ENCODE results near the gene INTS11. TPM values are rescaled to one million over a fixed set of nuclear protein-coding genes. Genes with fewer than 3 reads are reported as not detected.

The INTS11 gene
- polyA plus RNA-seq, 1 experiment: 95.8 TPM

DNA sequence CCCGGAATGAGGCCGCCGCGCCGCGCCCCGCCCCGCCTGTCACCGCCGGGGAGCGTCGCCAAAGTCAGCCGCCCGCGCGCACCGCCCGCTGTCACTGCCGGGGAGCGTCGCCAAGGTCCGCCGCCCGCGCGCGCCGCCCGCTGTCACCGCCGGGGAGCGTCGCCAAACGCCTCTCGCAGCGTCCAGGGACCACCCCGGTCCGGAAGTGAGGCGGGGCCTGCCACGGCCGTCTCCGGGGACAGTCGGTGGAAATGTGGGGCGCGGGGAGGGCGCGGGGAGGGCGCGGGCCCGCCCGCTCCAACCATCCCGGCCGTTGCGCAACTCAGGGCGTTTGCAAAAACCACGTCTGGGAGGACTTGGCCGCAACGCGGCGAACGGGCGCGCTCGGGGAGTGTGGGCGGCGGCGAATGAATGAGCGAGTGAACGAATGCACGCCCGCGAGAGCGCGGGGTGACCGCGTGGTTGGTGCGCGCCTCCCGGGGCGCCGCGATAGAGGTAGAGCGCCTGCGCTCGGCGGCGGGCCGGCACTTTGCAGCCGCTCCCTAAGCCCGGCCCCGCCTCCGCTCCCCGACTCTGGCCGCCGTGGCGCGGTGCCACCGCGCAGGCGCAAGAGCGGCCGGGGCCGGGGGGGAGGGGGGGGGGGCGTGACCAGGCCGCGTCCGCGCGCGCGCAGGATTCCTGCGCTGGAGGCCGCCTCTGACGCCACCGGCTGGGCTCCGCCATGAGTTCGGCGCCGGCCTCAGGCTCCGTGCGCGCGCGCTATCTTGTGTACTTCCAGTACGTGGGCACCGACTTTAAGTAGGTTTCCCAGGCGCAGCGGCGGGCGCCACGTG is 16.3 kb downstream of the INTS11 start, which contains the start of the genes ACAP3 and PUSL1:
ACAP3 (minus strand) TSS at position 8 of the 833 bp plus-strand sequence. CDS start 115 bp downstream, outside the sequence.
PUSL1 (plus strand) TSS at position 675 of the 833 bp plus-strand sequence; CDS start at position 722, 47 bp downstream.
- H3K36me3 ChIP-seq (ENCODE audit: control insufficient read depth, insufficient read depth, low read length): peaks cover 23% of the 10 kb centered on the region
- POLR2A ChIA-PET: no interaction called here
- CTCF ChIA-PET: no interaction called here
- no peaks in the 10 kb centered on the region for H3K27me3 ChIP-seq (ENCODE audit: control insufficient read depth, insufficient read depth, low read length)
- TF ChIP-seq, protein P1, sequence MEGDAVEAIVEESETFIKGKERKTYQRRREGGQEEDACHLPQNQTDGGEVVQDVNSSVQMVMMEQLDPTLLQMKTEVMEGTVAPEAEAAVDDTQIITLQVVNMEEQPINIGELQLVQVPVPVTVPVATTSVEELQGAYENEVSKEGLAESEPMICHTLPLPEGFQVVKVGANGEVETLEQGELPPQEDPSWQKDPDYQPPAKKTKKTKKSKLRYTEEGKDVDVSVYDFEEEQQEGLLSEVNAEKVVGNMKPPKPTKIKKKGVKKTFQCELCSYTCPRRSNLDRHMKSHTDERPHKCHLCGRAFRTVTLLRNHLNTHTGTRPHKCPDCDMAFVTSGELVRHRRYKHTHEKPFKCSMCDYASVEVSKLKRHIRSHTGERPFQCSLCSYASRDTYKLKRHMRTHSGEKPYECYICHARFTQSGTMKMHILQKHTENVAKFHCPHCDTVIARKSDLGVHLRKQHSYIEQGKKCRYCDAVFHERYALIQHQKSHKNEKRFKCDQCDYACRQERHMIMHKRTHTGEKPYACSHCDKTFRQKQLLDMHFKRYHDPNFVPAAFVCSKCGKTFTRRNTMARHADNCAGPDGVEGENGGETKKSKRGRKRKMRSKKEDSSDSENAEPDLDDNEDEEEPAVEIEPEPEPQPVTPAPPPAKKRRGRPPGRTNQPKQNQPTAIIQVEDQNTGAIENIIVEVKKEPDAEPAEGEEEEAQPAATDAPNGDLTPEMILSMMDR (IDR thresholded peaks at IDR 0.05; ENCODE audit: insufficient read depth, low read depth, low read length): no peak
- peak; percentile 53 for DNase-seq (ENCODE audit: low read depth)
- peak within 1 kb of the TSS; percentile 88 for H3K4me3 ChIP-seq (ENCODE audit: low read depth, low read length)

DNA sequence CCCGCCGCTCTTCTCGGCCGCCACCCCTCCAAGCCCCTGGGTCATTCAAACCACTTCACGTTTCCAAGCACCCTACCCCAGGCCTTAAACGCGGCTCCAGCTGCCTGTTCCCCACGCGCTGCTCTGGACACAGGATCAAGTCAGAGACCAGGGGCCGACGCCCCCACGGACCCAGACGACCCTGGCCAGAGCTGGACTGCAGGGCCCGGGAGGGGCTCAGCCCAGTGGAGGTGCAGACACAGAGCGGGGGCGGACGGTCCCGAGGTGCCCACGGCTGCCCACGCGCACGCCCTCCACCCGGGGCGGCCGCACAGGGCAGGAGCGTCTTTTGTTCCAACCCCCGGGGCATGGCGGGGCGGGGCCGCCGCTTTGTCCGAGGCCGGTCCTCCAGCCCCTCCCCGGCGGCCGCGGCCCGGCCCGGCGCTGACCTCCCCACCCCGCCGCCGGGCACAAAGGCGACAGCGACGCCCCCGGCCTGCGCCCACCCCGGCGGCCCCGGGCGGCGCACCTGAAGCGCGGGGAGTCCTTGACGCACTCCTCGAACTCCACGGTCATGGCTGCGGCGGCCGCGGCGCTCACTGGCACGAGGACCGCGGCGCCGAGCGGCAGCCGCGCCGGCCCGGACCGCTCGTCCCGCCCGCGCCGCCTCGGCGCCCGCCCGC is 17.1 kb downstream of the INTS11 start:
- no peak for DNase-seq (ENCODE audit: low read depth)
- CTCF ChIA-PET: interaction anchor here (0.6 kb wide), 1 partner anchor 332 kb away, joined by 3 read pairs; no protein-coding TSS in a partner anchor
- POLR2A ChIA-PET: no interaction called here

DNA sequence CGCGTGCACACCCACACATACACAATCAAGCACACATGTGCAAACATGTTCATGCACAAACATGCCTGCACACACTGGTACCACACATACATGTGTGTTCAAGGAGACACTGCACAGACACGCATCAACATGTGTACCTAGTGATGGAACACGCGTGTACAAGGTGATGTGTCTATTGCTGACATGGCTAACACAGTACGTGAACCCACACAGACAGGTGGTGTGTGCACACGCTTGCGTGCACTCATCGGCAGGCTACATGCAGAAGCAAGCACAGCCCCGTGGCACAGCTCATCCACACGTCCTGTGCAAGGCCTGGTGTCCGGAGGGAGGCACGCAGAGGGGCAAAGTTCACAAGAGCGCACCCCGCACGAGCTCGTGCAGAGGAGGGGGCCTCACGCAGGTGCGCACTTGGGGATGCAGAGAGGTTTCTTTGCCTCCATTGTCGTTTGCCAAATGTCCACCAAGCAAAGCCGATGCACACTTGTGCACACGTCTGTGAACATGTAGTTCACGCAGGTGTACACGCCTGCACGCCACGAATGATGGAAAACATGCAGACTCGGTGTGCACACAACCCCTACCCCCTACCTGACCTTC is 17.7 kb downstream of the INTS11 start:
- POLR2A ChIA-PET: no interaction called here
- TF ChIP-seq, protein P1 (IDR thresholded peaks at IDR 0.05; ENCODE audit: insufficient read depth, low read depth, low read length): no peak
- DNase-seq (ENCODE audit: low read depth): no peak
- Histone ChIP-seq H3K27me3 (ENCODE audit: control insufficient read depth, insufficient read depth, low read length) (no peaks in the 10 kb centered on the region), H3K36me3 (ENCODE audit: control insufficient read depth, insufficient read depth, low read length) (peaks cover 12% of the 10 kb centered on the region), H3K4me3 (ENCODE audit: low read depth, low read length) (peak overlapping the region; percentile 88)
- CTCF ChIA-PET: interaction anchor here (0.6 kb wide), 1 partner anchor 331 kb away, joined by 3 read pairs; no protein-coding TSS in a partner anchor

More for the DNA sequence above, 17.1 kb downstream of the INTS11 start:
- Histone ChIP-seq H3K27me3 (ENCODE audit: control insufficient read depth, insufficient read depth, low read length) (no peaks in the 10 kb centered on the region), H3K4me3 (ENCODE audit: low read depth, low read length) (peak overlapping the region; percentile 88), H3K36me3 (ENCODE audit: control insufficient read depth, insufficient read depth, low read length) (peaks cover 16% of the 10 kb centered on the region)
- TF ChIP-seq, protein P1 (IDR thresholded peaks at IDR 0.05; ENCODE audit: insufficient read depth, low read depth, low read length): no peak

DNA sequence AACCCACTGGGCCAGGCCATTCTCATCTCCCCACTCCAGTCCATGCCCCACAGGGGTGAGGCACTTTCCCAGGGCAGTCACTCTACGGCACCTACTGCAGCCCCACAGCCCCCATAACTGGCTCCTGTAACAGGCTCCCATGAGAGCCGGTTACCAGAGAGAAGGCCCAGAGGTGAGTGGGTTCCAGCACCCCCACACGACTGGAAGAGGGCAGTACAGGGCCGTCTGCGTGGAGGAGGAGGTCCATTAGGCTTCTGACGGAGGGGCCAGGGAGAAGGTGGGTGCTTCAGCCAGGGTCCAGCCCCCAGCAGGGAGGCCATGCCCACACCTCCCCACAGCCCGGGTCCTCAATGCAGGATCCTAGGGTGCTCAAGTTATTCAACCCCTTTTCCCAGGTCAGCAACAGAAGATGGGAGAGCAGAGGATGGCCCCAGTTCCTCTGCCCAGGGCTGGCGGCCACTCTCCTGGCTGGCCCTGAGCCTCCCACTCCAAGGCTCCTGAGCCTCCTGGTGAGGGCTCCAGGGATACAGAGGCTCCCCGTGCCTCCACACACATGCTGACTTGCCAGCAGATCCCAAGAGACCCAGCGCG is 18.3 kb downstream of the INTS11 start:
- DNase-seq (ENCODE audit: low read depth): no peak
- POLR2A ChIA-PET: no interaction called here
- Histone ChIP-seq H3K4me3 (ENCODE audit: low read depth, low read length) (peak overlapping the region; percentile 88), H3K36me3 (ENCODE audit: control insufficient read depth, insufficient read depth, low read length) (peaks cover 8% of the 10 kb centered on the region), H3K27me3 (ENCODE audit: control insufficient read depth, insufficient read depth, low read length) (no peaks in the 10 kb centered on the region)
- TF ChIP-seq, protein P1 (IDR thresholded peaks at IDR 0.05; ENCODE audit: insufficient read depth, low read depth, low read length): peak; percentile 46
- CTCF ChIA-PET: interaction anchor here (1.6 kb wide), 2 partner anchors 41 to 184 kb away, joined by 8 to 9 read pairs; no protein-coding TSS in a partner anchor
